ENCODE data around the gene DNAJA4.

DNA sequence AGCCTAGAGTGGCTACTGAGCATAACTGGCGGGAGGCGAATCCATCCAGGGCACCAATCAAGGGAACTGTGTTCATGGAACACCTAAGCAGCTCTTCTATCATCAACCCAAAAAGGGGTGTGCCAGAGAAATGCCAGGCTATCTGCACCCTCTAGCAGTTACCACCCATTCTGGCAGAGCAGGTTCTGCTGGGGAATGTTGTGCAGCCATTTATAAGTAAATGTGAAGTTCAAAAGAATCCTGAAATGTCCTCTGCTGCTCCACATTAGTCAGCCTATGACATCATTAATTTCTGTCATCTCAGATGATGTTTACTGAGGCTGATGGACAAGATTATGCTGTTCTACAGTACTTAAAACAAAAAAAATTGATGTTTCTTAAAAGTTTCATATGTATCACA lies 27.3 kb downstream of the DNAJA4 start:
- TF ChIP-seq CTCF (IDR thresholded peaks at IDR 0.05) (no peak), POLR2A (IDR thresholded peaks at IDR 0.05) (no peak)

All from vagina (tissue), 2 donors.